ENCODE data around the gene PSMB2. TPM values are rescaled to one million over a fixed set of nuclear protein-coding genes. Genes with fewer than 3 reads are reported as not detected.

Gene PSMB2
- total RNA-seq, 1 donor from 2014 or later: 98.6 TPM

- Histone ChIP-seq H3K36me3 (ENCODE audit: insufficient read depth, low read length) (no peaks in the 10 kb centered on the region), H2AFZ (ENCODE audit: low read depth, low read length) (no peak overlapping the region), H3K79me2 (ENCODE audit: insufficient read depth, low read length) (no peaks in the 10 kb centered on the region), H3K4me3 (ENCODE audit: insufficient read depth, low read depth, low read length) (no peak overlapping the region), H3K9ac (ENCODE audit: low read length) (no peak overlapping the region), H3K4me1 (ENCODE audit: insufficient read depth, low read length) (no peaks in the 10 kb centered on the region), H3K9me3 (ENCODE audit: insufficient read depth, low read depth, low read length) (no peaks in the 10 kb centered on the region), H3K4me2 (ENCODE audit: low read length) (no peak overlapping the region), H4K20me1 (ENCODE audit: insufficient read depth, low read length) (no peaks in the 10 kb centered on the region), H3K27me3 (ENCODE audit: insufficient read depth, low read length) (no peaks in the 10 kb centered on the region), H3K27ac (ENCODE audit: low read depth, low read length) (no peak overlapping the region)
- peaks cover 23% of the 10 kb centered on the region for H3K27me3 Mint-ChIP-seq (ENCODE audit: low read depth, unreplicated experiment)
- no peak for TF ChIP-seq EZH2 (IDR thresholded peaks at IDR 0.05; ENCODE audit: insufficient read depth, low read length)
- TF ChIP-seq CTCF (IDR thresholded peaks at IDR 0.05; ENCODE audit: insufficient read depth, low read depth, low read length): no peak
- H3K4me1 Mint-ChIP-seq (ENCODE audit: low read depth, unreplicated experiment): no peaks in the 10 kb centered on the region
- H3K27ac Mint-ChIP-seq (ENCODE audit: unreplicated experiment): no peak overlapping the region
- H3K4me3 Mint-ChIP-seq (ENCODE audit: unreplicated experiment): no peak overlapping the region
- DNase-seq (ENCODE audit: low read depth): no peak
- peaks cover 2% of the 10 kb centered on the region for H3K9me3 Mint-ChIP-seq (ENCODE audit: unreplicated experiment)
- no peak for FAIRE-seq
- H3K36me3 Mint-ChIP-seq (ENCODE audit: low read depth, unreplicated experiment): peaks cover 7% of the 10 kb centered on the region
These were observed 51.6 kb downstream of the PSMB2 start for GRCh38 chr1:35589516-35590427.

- Mint-ChIP-seq H3K27ac (ENCODE audit: unreplicated experiment) (no peak overlapping the region), H3K4me1 (ENCODE audit: low read depth, unreplicated experiment) (no peaks in the 10 kb centered on the region), H3K36me3 (ENCODE audit: low read depth, unreplicated experiment) (peaks cover 10% of the 10 kb centered on the region), H3K4me3 (ENCODE audit: unreplicated experiment) (no peak overlapping the region), H3K9me3 (ENCODE audit: unreplicated experiment) (no peaks in the 10 kb centered on the region), H3K27me3 (ENCODE audit: low read depth, unreplicated experiment) (peaks cover 24% of the 10 kb centered on the region)
- Histone ChIP-seq H3K27me3 (ENCODE audit: insufficient read depth, low read length) (no peaks in the 10 kb centered on the region), H3K79me2 (ENCODE audit: insufficient read depth, low read length) (no peaks in the 10 kb centered on the region), H3K4me2 (ENCODE audit: low read length) (no peak overlapping the region), H3K4me1 (ENCODE audit: insufficient read depth, low read length) (no peaks in the 10 kb centered on the region), H2AFZ (ENCODE audit: low read depth, low read length) (no peak overlapping the region), H3K27ac (ENCODE audit: low read depth, low read length) (no peak overlapping the region), H3K9me3 (ENCODE audit: insufficient read depth, low read depth, low read length) (no peaks in the 10 kb centered on the region), H4K20me1 (ENCODE audit: insufficient read depth, low read length) (no peaks in the 10 kb centered on the region), H3K9ac (ENCODE audit: low read length) (no peak overlapping the region), H3K4me3 (ENCODE audit: insufficient read depth, low read depth, low read length) (no peak overlapping the region), H3K36me3 (ENCODE audit: insufficient read depth, low read length) (no peaks in the 10 kb centered on the region)
- no peak for DNase-seq (ENCODE audit: low read depth)
- FAIRE-seq: no peak
- TF ChIP-seq EZH2 (IDR thresholded peaks at IDR 0.05; ENCODE audit: insufficient read depth, low read length) (no peak), CTCF (IDR thresholded peaks at IDR 0.05; ENCODE audit: insufficient read depth, low read depth, low read length) (no peak)
These were observed 53.0 kb downstream of the PSMB2 start for GRCh38 chr1:35588197-35588910.

All from astrocyte (in vitro differentiated cells and primary cell).